HEK293 (cell line): ENCODE measurements around the gene PNLIPRP1.

Experiments
- CTCF ChIA-PET: fragments of 350-600 bp; formaldehyde crosslinking; extraction: SDS; loops from one replicate; lab custom pipeline; 2021; ENCODE audit warnings: antibody characterized with exemption; lab: Yijun Ruan, JAX
- POLR2A ChIA-PET: fragments of 300-600 bp; formaldehyde crosslinking; extraction: SDS; loops from one replicate; lab custom pipeline; 2020; ENCODE audit warnings: antibody characterized with exemption, inconsistent platforms; lab: Yijun Ruan, JAX
- H3K27ac ChIP-seq: fragments of 200-500 bp; sonication (Bioruptor generic); 2 replicates; pipeline ENCODE4 v1.5.1; 2014; ENCODE audit warnings: low read depth, low read length, control low read depth, inconsistent platforms; ENCODE audit errors: extremely low read depth
- H3K36me3 ChIP-seq, 2 experiments: fragments of 200-500 bp in 1 of 2; sonication (Bioruptor generic) in 1 of 2; 1 replicate in 1 of 2; 2 replicates in 1 of 2; pipeline ENCODE4 v1.5.1; 2014 to 2017; ENCODE audit warnings: inconsistent platforms in 2 of 2, low read length in 2 of 2; ENCODE audit not compliant: control insufficient read depth in 2 of 2, insufficient read depth in 1 of 2
- H3K4me1 ChIP-seq: fragments of 200-500 bp; sonication (Bioruptor generic); 2 replicates; pipeline ENCODE4 v1.5.1; 2014; ENCODE audit warnings: mild to moderate bottlenecking, low read length, inconsistent platforms; ENCODE audit not compliant: control insufficient read depth, insufficient read depth
- H3K4me3 ChIP-seq: 2 replicates; pipeline ENCODE4 v1.5.1; 2011; ENCODE audit warnings: low read depth, mild to moderate bottlenecking, control low read depth, low read length, moderate library complexity
- H3K9me3 ChIP-seq: fragments of 200-500 bp; sonication (Bioruptor generic); 2 replicates; pipeline ENCODE4 v1.5.1; 2014; ENCODE audit warnings: low read depth, low read length, inconsistent platforms; ENCODE audit not compliant: control insufficient read depth, insufficient read depth
- AEBP2 ChIP-seq: fragments of 450-650 bp; formaldehyde crosslinking; IDR thresholded peaks from 2 replicates; pipeline ENCODE4 v1.5.1; 2016; ENCODE audit warnings: missing biosample characterization, missing genetic modification characterization, borderline replicate concordance
- GFI1B ChIP-seq: fragments of 450-650 bp; formaldehyde crosslinking; IDR thresholded peaks from 2 replicates; pipeline ENCODE4 v1.5.1; 2016; ENCODE audit warnings: missing biosample characterization, missing genetic modification characterization
- KLF16 ChIP-seq: fragments of 450-650 bp; formaldehyde crosslinking; IDR thresholded peaks from 2 replicates; pipeline ENCODE4 v1.5.1; 2017; ENCODE audit warnings: missing biosample characterization, missing genetic modification characterization
- PRDM10 ChIP-seq: fragments of 450-650 bp; formaldehyde crosslinking; IDR thresholded peaks from 2 replicates; pipeline ENCODE4 v1.5.1; 2016; ENCODE audit warnings: missing biosample characterization, missing genetic modification characterization
- SP2 ChIP-seq: fragments of 450-650 bp; formaldehyde crosslinking; IDR thresholded peaks from 2 replicates; pipeline ENCODE4 v1.5.1; 2016; ENCODE audit warnings: missing biosample characterization, missing genetic modification characterization
- WT1 ChIP-seq: fragments of 450-650 bp; formaldehyde crosslinking; IDR thresholded peaks from 2 replicates; pipeline ENCODE4 v1.5.1; 2016; ENCODE audit warnings: missing biosample characterization, missing genetic modification characterization
- ZIC2 ChIP-seq: fragments of 450-650 bp; formaldehyde crosslinking; IDR thresholded peaks from 2 replicates; pipeline ENCODE4 v1.5.1; 2016; ENCODE audit warnings: missing biosample characterization, missing genetic modification characterization
- ZNF10 ChIP-seq: fragments of 450-650 bp; formaldehyde crosslinking; IDR thresholded peaks from 2 replicates; pipeline ENCODE4 v1.5.1; 2017; ENCODE audit warnings: missing biosample characterization, missing genetic modification characterization
- ZNF121 ChIP-seq: fragments of 450-650 bp; formaldehyde crosslinking; IDR thresholded peaks from 2 replicates; pipeline ENCODE4 v1.5.1; 2016; ENCODE audit warnings: missing biosample characterization, missing genetic modification characterization
- ZNF155 ChIP-seq: fragments of 450-650 bp; formaldehyde crosslinking; IDR thresholded peaks from 2 replicates; pipeline ENCODE4 v1.5.1; 2016; ENCODE audit warnings: missing biosample characterization, missing genetic modification characterization
- ZNF26 ChIP-seq: fragments of 450-650 bp; formaldehyde crosslinking; IDR thresholded peaks from 2 replicates; pipeline ENCODE4 v1.5.1; 2016; ENCODE audit warnings: missing biosample characterization, missing genetic modification characterization
- ZNF292 ChIP-seq: fragments of 450-650 bp; formaldehyde crosslinking; IDR thresholded peaks from 2 replicates; pipeline ENCODE4 v1.5.1; 2016; ENCODE audit warnings: low read depth, missing biosample characterization, missing genetic modification characterization, borderline replicate concordance
- ZNF324 ChIP-seq: fragments of 450-650 bp; formaldehyde crosslinking; IDR thresholded peaks from 2 replicates; pipeline ENCODE4 v1.5.1; 2016; ENCODE audit warnings: missing biosample characterization, missing genetic modification characterization
- ZNF335 ChIP-seq: fragments of 450-650 bp; formaldehyde crosslinking; conservative IDR thresholded peaks from 2 replicates; pipeline ENCODE4 v1.5.1; 2016; ENCODE audit warnings: missing biosample characterization, missing genetic modification characterization
- ZNF423 ChIP-seq: fragments of 450-650 bp; formaldehyde crosslinking; IDR thresholded peaks from 2 replicates; pipeline ENCODE4 v1.5.1; 2016; ENCODE audit warnings: missing biosample characterization, missing genetic modification characterization
- ZNF544 ChIP-seq: fragments of 450-650 bp; formaldehyde crosslinking; IDR thresholded peaks from 2 replicates; pipeline ENCODE4 v1.5.0; 2017; ENCODE audit warnings: missing biosample characterization, missing genetic modification characterization
- ZNF561 ChIP-seq: fragments of 450-650 bp; IDR thresholded peaks from 2 replicates; pipeline ENCODE4 v1.5.1; 2018; ENCODE audit warnings: missing biosample characterization, missing genetic modification characterization, borderline replicate concordance
- ZXDB ChIP-seq: fragments of 450-650 bp; formaldehyde crosslinking; IDR thresholded peaks from 2 replicates; pipeline ENCODE4 v1.5.1; 2016; ENCODE audit warnings: missing biosample characterization, missing genetic modification characterization
- TF ChIP-seq, protein P1 (sequence below): fragments of 450-650 bp; formaldehyde crosslinking; IDR thresholded peaks from 2 replicates; pipeline ENCODE4 v1.5.1; 2016; ENCODE audit warnings: missing biosample characterization, missing genetic modification characterization
- TF ChIP-seq, protein P2 (sequence below): fragments of 450-650 bp; formaldehyde crosslinking; IDR thresholded peaks from 2 replicates; pipeline ENCODE4 v1.5.1; 2016; ENCODE audit warnings: missing biosample characterization, missing genetic modification characterization
- TF ChIP-seq, protein P3 (sequence below): fragments of 450-650 bp; formaldehyde crosslinking; IDR thresholded peaks from 2 replicates; pipeline ENCODE4 v1.5.1; 2016; ENCODE audit warnings: missing biosample characterization, missing genetic modification characterization, low read depth

PNLIPRP1 gene

GRCh38 chr10:116598329-116598728 is 7.6 kb downstream of the PNLIPRP1 start (continued):
- TF ChIP-seq, protein P1, sequence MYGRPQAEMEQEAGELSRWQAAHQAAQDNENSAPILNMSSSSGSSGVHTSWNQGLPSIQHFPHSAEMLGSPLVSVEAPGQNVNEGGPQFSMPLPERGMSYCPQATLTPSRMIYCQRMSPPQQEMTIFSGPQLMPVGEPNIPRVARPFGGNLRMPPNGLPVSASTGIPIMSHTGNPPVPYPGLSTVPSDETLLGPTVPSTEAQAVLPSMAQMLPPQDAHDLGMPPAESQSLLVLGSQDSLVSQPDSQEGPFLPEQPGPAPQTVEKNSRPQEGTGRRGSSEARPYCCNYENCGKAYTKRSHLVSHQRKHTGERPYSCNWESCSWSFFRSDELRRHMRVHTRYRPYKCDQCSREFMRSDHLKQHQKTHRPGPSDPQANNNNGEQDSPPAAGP, result no peak
- peak; percentile 33 for TF ChIP-seq ZIC2
- no peak for TF ChIP-seq AEBP2 (tag by site-specific recombination)
- TF ChIP-seq, protein P2, sequence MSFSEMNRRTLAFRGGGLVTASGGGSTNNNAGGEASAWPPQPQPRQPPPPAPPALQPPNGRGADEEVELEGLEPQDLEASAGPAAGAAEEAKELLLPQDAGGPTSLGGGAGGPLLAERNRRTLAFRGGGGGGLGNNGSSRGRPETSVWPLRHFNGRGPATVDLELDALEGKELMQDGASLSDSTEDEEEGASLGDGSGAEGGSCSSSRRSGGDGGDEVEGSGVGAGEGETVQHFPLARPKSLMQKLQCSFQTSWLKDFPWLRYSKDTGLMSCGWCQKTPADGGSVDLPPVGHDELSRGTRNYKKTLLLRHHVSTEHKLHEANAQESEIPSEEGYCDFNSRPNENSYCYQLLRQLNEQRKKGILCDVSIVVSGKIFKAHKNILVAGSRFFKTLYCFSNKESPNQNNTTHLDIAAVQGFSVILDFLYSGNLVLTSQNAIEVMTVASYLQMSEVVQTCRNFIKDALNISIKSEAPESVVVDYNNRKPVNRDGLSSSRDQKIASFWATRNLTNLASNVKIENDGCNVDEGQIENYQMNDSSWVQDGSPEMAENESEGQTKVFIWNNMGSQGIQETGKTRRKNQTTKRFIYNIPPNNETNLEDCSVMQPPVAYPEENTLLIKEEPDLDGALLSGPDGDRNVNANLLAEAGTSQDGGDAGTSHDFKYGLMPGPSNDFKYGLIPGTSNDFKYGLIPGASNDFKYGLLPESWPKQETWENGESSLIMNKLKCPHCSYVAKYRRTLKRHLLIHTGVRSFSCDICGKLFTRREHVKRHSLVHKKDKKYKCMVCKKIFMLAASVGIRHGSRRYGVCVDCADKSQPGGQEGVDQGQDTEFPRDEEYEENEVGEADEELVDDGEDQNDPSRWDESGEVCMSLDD (tag by site-specific recombination), result no peak
- no peak for TF ChIP-seq GFI1B (tag by site-specific recombination)
- TF ChIP-seq SP2 (tag by site-specific recombination), result no peak
- TF ChIP-seq KLF16 (tag by site-specific recombination), result no peak
- TF ChIP-seq, protein P3, sequence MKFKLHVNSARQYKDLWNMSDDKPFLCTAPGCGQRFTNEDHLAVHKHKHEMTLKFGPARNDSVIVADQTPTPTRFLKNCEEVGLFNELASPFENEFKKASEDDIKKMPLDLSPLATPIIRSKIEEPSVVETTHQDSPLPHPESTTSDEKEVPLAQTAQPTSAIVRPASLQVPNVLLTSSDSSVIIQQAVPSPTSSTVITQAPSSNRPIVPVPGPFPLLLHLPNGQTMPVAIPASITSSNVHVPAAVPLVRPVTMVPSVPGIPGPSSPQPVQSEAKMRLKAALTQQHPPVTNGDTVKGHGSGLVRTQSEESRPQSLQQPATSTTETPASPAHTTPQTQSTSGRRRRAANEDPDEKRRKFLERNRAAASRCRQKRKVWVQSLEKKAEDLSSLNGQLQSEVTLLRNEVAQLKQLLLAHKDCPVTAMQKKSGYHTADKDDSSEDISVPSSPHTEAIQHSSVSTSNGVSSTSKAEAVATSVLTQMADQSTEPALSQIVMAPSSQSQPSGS, result peak; percentile 16; the same call in 1 of the 2 replicates
- TF ChIP-seq PRDM10, result 0 out of 2 replicates have a peak, but pooled peaks have one; percentile 19
- no peak for TF ChIP-seq WT1

GRCh38 chr10:116599991-116600390 is 9.2 kb downstream of the PNLIPRP1 start:
- Histone ChIP-seq H3K36me3 (peaks cover 0 to 11% of the 10 kb centered on the region in 2 experiments; a peak in 2 of 3 replicates), H3K27ac (no peak overlapping the region), H3K9me3 (no peaks in the 10 kb centered on the region), H3K4me3 (no peak overlapping the region), H3K4me1 (no peaks in the 10 kb centered on the region)
- POLR2A ChIA-PET, result no interaction called here
- CTCF ChIA-PET, result interaction anchor here (1.4 kb wide), 1 partner anchor 27 kb away, joined by 3 read pairs; no protein-coding TSS in a partner anchor
- TF ChIP-seq ZNF121 (tag by site-specific recombination), result no peak
- TF ChIP-seq ZNF561 (tag by site-specific recombination), result no peak
- no peak for TF ChIP-seq ZNF423
- no peak for TF ChIP-seq ZNF544 (tag by site-specific recombination)
- TF ChIP-seq, protein P2 (tag by site-specific recombination), result no peak
- no peak for TF ChIP-seq ZNF335
- TF ChIP-seq ZXDB, result no peak
- TF ChIP-seq ZNF26 (tag by site-specific recombination), result no peak
- no peak for TF ChIP-seq ZNF324
- TF ChIP-seq ZNF292 (tag by site-specific recombination), result no peak
- TF ChIP-seq ZNF155 (tag by site-specific recombination), result no peak
- TF ChIP-seq ZNF10 (tag by site-specific recombination), result no peak
